ENCODE measurements around the gene IQCH. TPM values are rescaled to one million over a fixed set of nuclear protein-coding genes. Genes with fewer than 3 reads are reported as not detected.

Gene IQCH
- total and polyA plus RNA-seq, 2 experiments from 2014 or later, result 1.7 to 4.6 TPM

GRCh38 chr15:67406257-67406861 lies 151.8 kb downstream of the IQCH start:
- H3K27me3 Mint-ChIP-seq (ENCODE audit: insufficient read depth, low read depth, poor library complexity), result no peaks in the 10 kb centered on the region
- ATAC-seq (peak; percentile 26; the same call in 1 of the 3 replicates), DNase-seq (ENCODE audit: low spot score) (no peak)
- Histone ChIP-seq H3K4me2 (no peak overlapping the region), H3K9me2 (ENCODE audit: insufficient read depth) (no peaks in the 10 kb centered on the region), H2AFZ (no peak overlapping the region), H3F3A (replicated peaks; ENCODE audit: low read depth) (no peaks in the 10 kb centered on the region), H3K27me3 (ENCODE audit: insufficient read depth) (no peaks in the 10 kb centered on the region), H3K79me2 (replicated peaks; ENCODE audit: insufficient read depth) (no peaks in the 10 kb centered on the region), H3K4me3 (no peak overlapping the region), H3K36me3 (ENCODE audit: insufficient read depth) (no peaks in the 10 kb centered on the region), H4K20me1 (replicated peaks; ENCODE audit: insufficient read depth) (no peaks in the 10 kb centered on the region), H3K4me1 (ENCODE audit: insufficient read depth) (peaks cover 29% of the 10 kb centered on the region), H3K27ac (ENCODE audit: low read depth) (no peak overlapping the region)
- no peak for TF ChIP-seq EZH2 (IDR thresholded peaks at IDR 0.05; ENCODE audit: low read depth, unreplicated experiment)
- TF ChIP-seq EZH2phosphoT487 (IDR thresholded peaks at IDR 0.05; ENCODE audit: unreplicated experiment), result no peak
- TF ChIP-seq NANOG (IDR thresholded peaks at IDR 0.05; ENCODE audit: borderline replicate concordance), result no peak
- no peak for TF ChIP-seq ZNF114 (CRISPR knock-in tag; IDR thresholded peaks at IDR 0.05)
- no peak for TF ChIP-seq POLR2AphosphoS5 (IDR thresholded peaks at IDR 0.05; ENCODE audit: low read depth)
- TF ChIP-seq STAT1 (IDR thresholded peaks at IDR 0.05; ENCODE audit: unreplicated experiment), result no peak
- no peak for TF ChIP-seq CREB1 (CRISPR knock-in tag; IDR thresholded peaks at IDR 0.05; ENCODE audit: low read depth)
- no peak for TF ChIP-seq ZNF462 (CRISPR knock-in tag; IDR thresholded peaks at IDR 0.05)
- no peak for TF ChIP-seq CTCF (conservative IDR thresholded peaks at IDR 0.05; ENCODE audit: low read depth in 2 of 2)
- no peak for TF ChIP-seq ZNF331 (CRISPR knock-in tag; IDR thresholded peaks at IDR 0.05; ENCODE audit: low read depth)
- TF ChIP-seq REST (IDR thresholded peaks at IDR 0.05; ENCODE audit: unreplicated experiment), result no peak
- TF ChIP-seq ETS1 (IDR thresholded peaks at IDR 0.05), result no peak
- TF ChIP-seq JUNB (IDR thresholded peaks at IDR 0.05; ENCODE audit: unreplicated experiment), result no peak
- H3K4me3 Mint-ChIP-seq, result no peak overlapping the region
- H3K27ac Mint-ChIP-seq, result no peak overlapping the region
- no peaks in the 10 kb centered on the region for H3K9me3 Mint-ChIP-seq
- peaks cover 35% of the 10 kb centered on the region for H3K4me1 Mint-ChIP-seq
- no peaks in the 10 kb centered on the region for H3K36me3 Mint-ChIP-seq (ENCODE audit: low read depth)
